ENCODE results near the gene PYM1. TPM values are rescaled to one million over a fixed set of nuclear protein-coding genes. Genes with fewer than 3 reads are reported as not detected.

PYM1 gene
- total RNA-seq, 6 experiments from 2014 or later, result 16.5 to 36.4 (median 20.9) TPM

DNA sequence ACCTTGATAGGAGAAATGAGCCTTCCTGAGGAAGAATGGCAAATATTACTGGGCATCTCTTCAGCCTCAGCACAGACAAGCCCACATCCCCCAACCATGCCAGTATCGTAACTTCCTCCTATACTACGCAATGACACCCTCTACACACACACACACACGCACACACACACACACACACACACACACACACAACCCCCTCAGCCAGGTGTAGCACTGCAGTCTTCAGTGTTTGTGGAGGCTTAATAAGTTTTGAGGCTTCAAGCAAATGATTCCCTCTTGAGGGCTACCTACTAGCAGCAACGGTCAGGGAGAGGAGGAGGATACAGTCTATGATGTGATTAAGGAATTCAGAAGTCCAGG is 4.8 kb upstream of the PYM1 start:
- Histone ChIP-seq H3K4me3 (peak overlapping the region; percentile 45 to 58 (median 52)), H3K9me3 (no peaks in the 10 kb centered on the region), H3K4me1 (peaks cover 0 to 7% (median 0%) of the 10 kb centered on the region in 4 donors), H3K36me3 (no peaks in the 10 kb centered on the region), H3K27me3 (no peaks in the 10 kb centered on the region), H3K27ac (no peak overlapping the region)
- DNase-seq (no peak), ATAC-seq (no peak)
- TF ChIP-seq POLR2A (IDR thresholded peaks at IDR 0.05) (no peak), CTCF (IDR thresholded peaks at IDR 0.05) (no peak)
- intact Hi-C loops (cut with DNase I), result loop anchor here (10.0 kb wide), 3 partner anchors 98 to 188 kb away; partner anchors contain the start of genes GDF11 (in 1 of the 2), ORMDL2 (in 1 of the 2) and SARNP (in 1 of the 2)
- WGBS (ENCODE audit: insufficient coverage, low coverage, low lambda C conversion rate, missing lambda C conversion rate), result 39% methylated on average over 3 of the region's 4 CpGs

DNA sequence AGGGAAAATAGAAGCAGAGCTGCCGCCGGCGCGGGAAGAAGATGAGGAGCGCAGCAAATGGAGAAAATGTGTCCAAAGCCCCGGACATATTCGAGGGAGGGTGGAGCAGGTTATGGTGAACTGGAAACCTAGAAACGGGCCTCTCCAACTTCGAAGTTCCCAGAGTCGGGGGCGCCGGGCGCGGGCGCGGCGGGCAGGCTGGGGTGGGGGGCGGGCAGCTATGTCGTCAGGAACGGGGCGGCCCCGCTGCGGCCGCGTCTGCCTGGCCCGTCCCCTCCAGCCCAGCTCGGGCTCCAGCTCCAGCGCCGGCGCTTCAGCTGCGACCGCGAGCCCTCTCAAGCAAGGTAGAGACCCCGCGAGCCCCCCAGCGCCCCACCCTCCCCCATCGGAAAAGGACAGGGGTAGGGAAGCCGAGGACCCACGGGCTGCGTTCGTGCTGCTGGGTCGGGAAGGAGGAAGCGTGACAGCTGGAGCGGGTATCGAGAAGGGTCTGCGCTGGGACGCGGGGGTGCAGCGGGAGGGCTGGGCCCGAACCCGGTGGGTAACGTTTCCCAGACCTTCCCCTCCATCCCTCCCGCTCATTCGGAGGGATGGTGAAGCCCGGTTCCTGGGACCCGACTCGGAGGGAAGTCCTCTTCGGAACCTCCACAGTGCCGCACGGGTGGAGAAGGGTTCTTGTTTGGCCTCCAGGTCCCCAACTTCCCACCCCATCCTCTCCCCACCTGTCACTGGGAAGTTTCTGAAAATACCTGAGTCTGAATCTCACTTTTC is 4.3 kb upstream of the PYM1 start:
- no peak for TF ChIP-seq POLR2A (IDR thresholded peaks at IDR 0.05)
- no peak for TF ChIP-seq CTCF (IDR thresholded peaks at IDR 0.05)
- Histone ChIP-seq H3K4me1 (peaks cover 0 to 7% (median 0%) of the 10 kb centered on the region in 4 donors), H3K36me3 (no peaks in the 10 kb centered on the region), H3K27me3 (no peaks in the 10 kb centered on the region), H3K27ac (peak overlapping the region; percentile 45 to 62 (median 54)), H3K9me3 (no peaks in the 10 kb centered on the region), H3K4me3 (peak overlapping the region; percentile 45 to 58 (median 52))
- ATAC-seq (peak; percentile 36 to 48 (median 43)), DNase-seq (peak; percentile 59 to 73 (median 71))
- intact Hi-C loops (cut with DNase I), result loop anchor here (10.0 kb wide), 3 partner anchors 97 to 187 kb away; partner anchors contain the start of genes GDF11 (in 1 of the 2), ORMDL2 (in 1 of the 2) and SARNP (in 1 of the 2)
- WGBS (ENCODE audit: insufficient coverage, low coverage, low lambda C conversion rate, missing lambda C conversion rate), result 1% methylated on average over 15 of the region's 60 CpGs

DNA sequence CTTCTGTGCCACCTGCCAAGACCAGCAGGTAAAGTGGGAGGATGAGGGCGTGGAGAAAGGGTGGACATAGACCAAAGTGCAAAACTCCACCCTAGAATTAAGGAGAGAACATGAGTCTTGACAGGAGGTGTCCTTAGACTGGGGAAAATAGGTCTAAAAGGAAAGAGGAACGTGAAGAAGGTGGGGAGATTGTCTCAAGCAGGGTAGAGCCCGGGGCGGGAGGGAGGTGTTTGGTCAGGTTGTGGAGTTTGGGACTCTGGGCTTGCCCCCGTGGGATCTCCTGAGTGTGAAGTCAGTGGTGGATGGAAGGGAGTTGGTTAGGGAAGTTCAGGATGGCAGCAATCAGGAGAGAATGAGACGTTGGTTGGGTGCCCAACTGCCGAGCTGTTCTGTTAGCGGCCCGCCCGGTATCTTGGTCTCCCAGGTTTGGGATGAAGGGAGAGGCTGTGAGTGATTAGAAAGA is 3.7 kb upstream of the PYM1 start:
- intact Hi-C loops (cut with DNase I), result loop anchor here (10.0 kb wide), 3 partner anchors 97 to 187 kb away; partner anchors contain the start of genes GDF11 (in 1 of the 2), ORMDL2 (in 1 of the 2) and SARNP (in 1 of the 2)
- Histone ChIP-seq H3K4me1 (peaks cover 0 to 11% (median under 1%) of the 10 kb centered on the region in 4 donors), H3K27me3 (no peaks in the 10 kb centered on the region), H3K9me3 (no peaks in the 10 kb centered on the region), H3K4me3 (peak overlapping the region; percentile 45 to 58 (median 52)), H3K27ac (peak overlapping the region; percentile 45 to 62 (median 54)), H3K36me3 (no peaks in the 10 kb centered on the region)
- ATAC-seq, result no peak
- WGBS (ENCODE audit: insufficient coverage, low coverage, low lambda C conversion rate, missing lambda C conversion rate), result 10% methylated on average over 10 of the region's 10 CpGs
- peak in 1 of 3 donors; percentile 52 for DNase-seq
- TF ChIP-seq POLR2A (IDR thresholded peaks at IDR 0.05) (no peak), CTCF (IDR thresholded peaks at IDR 0.05) (no peak)

- Histone ChIP-seq H3K4me1 (peaks cover 0 to 16% (median 3%) of the 10 kb centered on the region in 4 donors), H3K4me3 (peak within 1 kb of the TSS; percentile 45 to 58 (median 52)), H3K9me3 (no peaks in the 10 kb centered on the region), H3K27ac (peak within 1 kb of the TSS; percentile 45 to 62 (median 54)), H3K27me3 (no peaks in the 10 kb centered on the region), H3K36me3 (no peaks in the 10 kb centered on the region)
- intact Hi-C loops (cut with DNase I), result loop anchor here (10.0 kb wide), 3 partner anchors 96 to 186 kb away; partner anchors contain the start of genes GDF11 (in 1 of the 2), ORMDL2 (in 1 of the 2) and SARNP (in 1 of the 2)
- TF ChIP-seq POLR2A (IDR thresholded peaks at IDR 0.05), result no peak
- TF ChIP-seq CTCF (IDR thresholded peaks at IDR 0.05), result peak; percentile 46 to 51 (median 48)
- WGBS (ENCODE audit: insufficient coverage, low coverage, low lambda C conversion rate, missing lambda C conversion rate), result 41% methylated on average over 3 of the region's 3 CpGs
- peak in 1 of 4 donors; percentile 7 for ATAC-seq
- DNase-seq, result no peak
Observed at GRCh38 chr12:55930771-55931316, 3.1 kb upstream of the PYM1 start, which contains the start of gene DGKA. Gene DGKA (plus strand): TSS chr12:55931162. CDS start chr12:55936504, 5,342 bp downstream.
